Glomerular endothelial cell (primary cell): ENCODE data around the gene SPATA31A1. TPM values are rescaled to one million over a fixed set of nuclear protein-coding genes. Genes with fewer than 3 reads are reported as not detected.
"Not testable (repeated sequence)": the region's sequence is repeated elsewhere in the genome, so short reads cannot be mapped to it uniquely, and the experiment has no call there.

ENCODE experiments used
- DNase-seq: peaks from one replicate; pipeline ENCODE4 v3.0.0-alpha.2; 2011; ENCODE audit warnings: low read depth, low spot score; ENCODE audit errors: extremely low read depth
- total RNA-seq: library from RNA; depleted of rRNA; stranded (reverse); fragments of >200 nt; gene quantifications from 2 replicates; pipeline ENCODE4 v1.2.3, GENCODE V29; 2015

The SPATA31A1 gene
- total RNA-seq = not detected in 2 replicates

DNA sequence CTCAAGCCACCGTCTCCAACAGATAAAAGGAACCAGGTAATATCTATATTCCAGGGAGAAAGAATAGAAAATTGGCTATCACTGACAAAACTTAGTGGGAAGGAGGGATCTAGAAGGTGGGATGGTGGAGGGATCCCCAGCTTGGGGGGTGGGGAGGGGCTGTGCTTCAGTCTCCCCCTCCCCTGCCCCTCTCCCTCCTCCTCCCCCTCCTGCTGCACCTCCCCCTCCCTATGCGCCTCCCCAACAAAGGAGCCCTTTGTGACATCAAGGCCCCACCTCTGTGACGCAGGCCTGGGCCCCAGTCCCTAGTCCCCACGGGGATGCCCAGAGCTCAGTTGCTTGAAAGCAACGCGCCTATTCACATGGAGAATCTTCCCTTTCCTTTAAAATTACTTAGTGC, at the start of gene SPATA31A1:
Gene SPATA31A1, plus strand, starts transcription at position 301 of the 400 bp plus-strand sequence. Its CDS starts 62 bp downstream, at position 363.
- not testable (repeated sequence) for DNase-seq

DNA sequence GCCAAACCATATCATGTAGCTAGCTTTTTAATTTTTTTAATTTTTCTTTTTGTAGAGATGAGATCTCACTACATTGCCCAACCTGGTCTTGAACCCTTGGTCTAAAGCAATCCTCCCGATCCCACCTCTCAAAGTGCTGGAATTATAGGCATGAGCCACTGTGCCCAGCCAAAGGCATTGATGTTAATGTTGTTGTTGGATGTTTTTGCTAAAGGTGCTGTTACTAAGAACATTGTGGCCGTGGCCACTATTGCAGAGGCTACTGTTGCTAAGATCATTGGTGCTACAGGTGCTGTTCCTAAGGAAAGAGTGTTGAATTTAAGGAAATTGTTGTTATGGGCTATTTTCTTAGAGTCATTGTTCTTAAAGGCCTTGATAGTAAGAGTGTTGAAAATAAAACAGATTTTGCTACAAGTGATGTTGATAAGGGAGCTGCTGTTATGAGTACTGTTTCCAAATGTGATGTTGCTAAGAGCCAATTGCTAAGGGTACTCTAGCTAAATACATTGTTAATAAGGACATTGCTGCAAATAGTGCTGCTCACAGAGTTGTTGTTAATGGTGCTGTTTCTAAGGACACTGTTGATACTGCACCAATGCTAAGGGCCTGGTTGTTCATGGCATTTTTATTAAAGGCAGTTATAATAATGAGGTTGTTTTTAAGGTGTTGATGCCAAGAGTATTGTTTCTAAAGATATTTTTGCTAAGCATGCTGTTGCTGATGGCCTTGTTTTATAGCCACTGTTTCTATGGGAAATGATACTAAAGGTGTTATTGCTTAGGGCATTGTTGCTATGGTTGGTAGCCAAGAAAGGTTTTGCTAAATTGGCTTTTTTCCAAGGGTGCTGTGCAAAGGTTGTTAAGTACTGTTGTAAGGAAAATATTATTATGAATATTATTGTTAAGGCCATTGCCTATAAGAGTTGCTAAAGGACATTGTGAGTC, 52.1 kb downstream of the SPATA31A1 start:
- DNase-seq = not testable (repeated sequence)

DNA sequence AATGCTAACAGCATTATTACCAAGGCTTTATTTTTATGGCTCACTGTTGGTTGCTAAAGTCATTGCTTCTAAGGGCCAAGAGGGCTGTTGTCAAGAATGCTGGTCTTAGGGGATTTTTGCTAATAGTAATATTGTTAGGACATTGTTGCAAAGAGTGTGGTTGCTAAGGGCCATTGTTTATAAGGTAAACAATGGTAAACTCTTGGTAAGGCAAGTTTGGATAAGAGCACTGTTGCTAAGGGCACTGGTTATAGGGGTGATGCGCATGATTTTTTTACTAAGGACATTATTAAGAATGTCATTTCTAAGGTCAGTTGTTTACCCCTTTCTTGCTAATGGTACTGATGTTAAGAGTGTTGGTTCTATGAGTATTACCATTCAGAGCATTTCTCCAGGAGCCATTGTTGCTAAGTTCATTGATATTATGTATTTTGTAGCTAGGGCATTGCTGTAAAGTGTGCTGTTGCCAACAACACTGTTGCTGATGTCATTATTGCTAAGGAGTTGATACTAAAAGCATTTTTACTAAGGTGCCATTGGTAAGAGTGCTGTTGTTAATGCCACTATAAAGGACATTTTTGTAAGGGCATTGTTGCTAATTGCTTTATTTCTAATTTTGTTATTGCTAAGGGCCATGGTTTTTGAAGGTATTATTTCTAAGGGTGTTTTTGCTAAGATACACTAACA, 55.9 kb downstream of the SPATA31A1 start:
- not testable (repeated sequence) for DNase-seq

Other genes with a start within 250 kb of the SPATA31A1 start
- gene CNTNAP3, start 67.5 kb upstream of the SPATA31A1 start, total RNA-seq = 10.9 and 23.2 TPM in 2 replicates